ENCODE results near the gene ZNF185. TPM values are rescaled to one million over a fixed set of nuclear protein-coding genes. Genes with fewer than 3 reads are reported as not detected.

Gene ZNF185
- total RNA-seq, 1 experiment from 2014 or later, result 2.1 TPM

- Histone ChIP-seq H3K4me1 (ENCODE audit: insufficient read depth, low read length, poor library complexity, severe bottlenecking) (no peaks in the 10 kb centered on the region), H3K4me3 (ENCODE audit: low read depth, low read length, poor library complexity, severe bottlenecking) (no peak overlapping the region), H3K27ac (ENCODE audit: low read depth, low read length, poor library complexity, severe bottlenecking) (no peak overlapping the region), H3K36me3 (ENCODE audit: insufficient read depth, low read length, poor library complexity, severe bottlenecking) (no peaks in the 10 kb centered on the region), H3K27me3 (replicated peaks; ENCODE audit: insufficient read depth, low read depth, low read length, poor library complexity) (no peaks in the 10 kb centered on the region), H3K9me3 (ENCODE audit: low read depth, low read length, poor library complexity, severe bottlenecking) (no peaks in the 10 kb centered on the region)
- POLR2A ChIA-PET (ENCODE audit: low non-redundant PET), result interaction anchor here (0.6 kb wide), 1 partner anchor 268 kb away, joined by 3 read pairs; no protein-coding TSS in a partner anchor
- DNase-seq (ENCODE audit: low spot score), result no peak
- TF ChIP-seq EZH2 (IDR thresholded peaks at IDR 0.05; ENCODE audit: borderline replicate concordance, low read depth, low read length, poor library complexity, severe bottlenecking), result no peak
- no peak for TF ChIP-seq CTCF (conservative IDR thresholded peaks at IDR 0.05; ENCODE audit: low read depth, low read length)
- CTCF ChIA-PET, result no interaction called here
- intact Hi-C loops (cut with micrococcal nuclease; ENCODE audit: unreplicated experiment), result no loop called here
- no TSS peak for BruUV-seq (replicated peaks)
These were observed 47.4 kb downstream of the ZNF185 start for GRCh38 chrX:152945021-152945979.

GRCh38 chrX:152946681-152947080 is 48.8 kb downstream of the ZNF185 start:
- no TSS peak for BruUV-seq (replicated peaks)
- H3K27me3 ChIP-seq (replicated peaks; ENCODE audit: insufficient read depth, low read depth, low read length, poor library complexity), result no peaks in the 10 kb centered on the region
- intact Hi-C loops (cut with micrococcal nuclease; ENCODE audit: unreplicated experiment), result no loop called here
- ChIA-PET CTCF (no interaction called here), POLR2A (ENCODE audit: low non-redundant PET) (no interaction called here)
- TF ChIP-seq EZH2 (IDR thresholded peaks at IDR 0.05; ENCODE audit: borderline replicate concordance, low read depth, low read length, poor library complexity, severe bottlenecking) (no peak), CTCF (conservative IDR thresholded peaks at IDR 0.05; ENCODE audit: low read depth, low read length) (no peak)
- no peaks in the 10 kb centered on the region for H3K36me3 ChIP-seq (ENCODE audit: insufficient read depth, low read length, poor library complexity, severe bottlenecking)
- H3K4me3 ChIP-seq (ENCODE audit: low read depth, low read length, poor library complexity, severe bottlenecking), result no peak overlapping the region
- no peaks in the 10 kb centered on the region for H3K4me1 ChIP-seq (ENCODE audit: insufficient read depth, low read length, poor library complexity, severe bottlenecking)
- DNase-seq (ENCODE audit: low spot score), result no peak
- H3K9me3 ChIP-seq (ENCODE audit: low read depth, low read length, poor library complexity, severe bottlenecking), result no peaks in the 10 kb centered on the region
- no peak overlapping the region for H3K27ac ChIP-seq (ENCODE audit: low read depth, low read length, poor library complexity, severe bottlenecking)

Other genes starting within 250 kb of the ZNF185 start
- not detected in 2 replicates for gene MAGEA3, start 199.3 kb upstream of the ZNF185 start, total RNA-seq (2021)
- not detected in 2 replicates for gene CSAG2, start 188.8 kb upstream of the ZNF185 start, total RNA-seq (2021)
- gene MAGEA2B, start 183.4 kb upstream of the ZNF185 start, total RNA-seq (2021), result not detected in 2 replicates
- not detected in 2 replicates for gene CSAG1, start 164.3 kb upstream of the ZNF185 start, total RNA-seq (2021)
- gene MAGEA12, start 164.3 kb upstream of the ZNF185 start, total RNA-seq (2021), result not detected in 2 replicates
- gene MAGEA2, start 144.2 kb upstream of the ZNF185 start, total RNA-seq (2021), result not detected in 2 replicates
- gene CSAG3, start 138.8 kb upstream of the ZNF185 start, total RNA-seq (2021), result not detected in 2 replicates
- gene MAGEA6, start 128.4 kb upstream of the ZNF185 start, total RNA-seq (2021), result not detected in 2 replicates
- 33.3 and 36.1 TPM in 2 replicates for gene CETN2, start 67.3 kb upstream of the ZNF185 start, total RNA-seq (2021)
- 44.4 and 52.0 TPM in 2 replicates for gene NSDHL, start 67.0 kb upstream of the ZNF185 start, total RNA-seq (2021)
- gene PNMA5, start 96.0 kb downstream of the ZNF185 start, total RNA-seq (2021), result not detected in 2 replicates
- gene PNMA3, start 158.4 kb downstream of the ZNF185 start, total RNA-seq (2021), result 0.90 and 1.7 TPM in 2 replicates
- 6.3 and 7.0 TPM in 2 replicates for gene PNMA6A, start 174.4 kb downstream of the ZNF185 start, total RNA-seq (2021)